ENCODE measurements around the gene GPR183.

- TF ChIP-seq TAF1 (IDR thresholded peaks at IDR 0.05; ENCODE audit: borderline replicate concordance, low read depth, low read length), result no peak
- TF ChIP-seq POLR2A (IDR thresholded peaks at IDR 0.05; ENCODE audit: low read depth, low read length), result no peak
Observed at GRCh38 chr13:99351772-99352171, 44.6 kb upstream of the GPR183 start.

All from GM12892 (cell line).